HepG2 (cell line): ENCODE measurements around the gene HLA-G. TPM values are rescaled to one million over a fixed set of nuclear protein-coding genes. Genes with fewer than 3 reads are reported as not detected.
A peak's percentile ranks its signal among the peaks of the same experiment; 100 is the strongest.

Source experiments
- ATF1 ChIP-seq: IDR thresholded peaks from 2 replicates; pipeline ENCODE4 v1.6.1; 2016; ENCODE audit warnings: mild to moderate bottlenecking, control low read depth
- BCL6 ChIP-seq: IDR thresholded peaks from 2 replicates; pipeline ENCODE4 v1.6.1; 2016; ENCODE audit warnings: missing genetic modification reagents, missing compliant biosample characterization
- FOSL2 ChIP-seq: sonication (generic); formaldehyde crosslinking; IDR thresholded peaks from 2 replicates; pipeline ENCODE4 v1.4.0; 2020; ENCODE audit warnings: missing genetic modification reagents
- GTF2F1 ChIP-seq: fragments of 150-350 bp; IDR thresholded peaks from 2 replicates; pipeline ENCODE4 v1.6.1; 2014; ENCODE audit warnings: low read length
- HNF4G ChIP-seq, 2 experiments: sonication (generic) in 1 of 2; formaldehyde crosslinking in 1 of 2; IDR thresholded peaks; 2 replicates each; pipeline versions ENCODE4 v1.4.0 to v1.6.1; 2011 to 2020; ENCODE audit warnings: borderline replicate concordance in 2 of 2, low read depth in 2 of 2, mild to moderate bottlenecking in 2 of 2, low read length in 1 of 2, missing genetic modification reagents in 1 of 2, moderate library complexity in 1 of 2
- JUNB ChIP-seq: sonication (generic); formaldehyde crosslinking; IDR thresholded peaks from 2 replicates; pipeline ENCODE4 v1.8.0; 2022; ENCODE audit warnings: missing genetic modification reagents, mild to moderate bottlenecking, borderline replicate concordance
- LCORL ChIP-seq, 2 experiments: fragments of 450-650 bp in 1 of 2; sonication (generic) in 1 of 2; formaldehyde crosslinking in 1 of 2; IDR thresholded peaks; 2 replicates each; pipeline versions ENCODE4 v1.5.0 to v1.6.1; 2017 to 2020; ENCODE audit warnings: antibody characterized with exemption in 1 of 2, missing genetic modification reagents in 1 of 2
- PHF21A ChIP-seq: sonication (generic); formaldehyde crosslinking; IDR thresholded peaks from 2 replicates; pipeline ENCODE4 v1.5.0; 2020; ENCODE audit warnings: mild to moderate bottlenecking, missing genetic modification reagents
- PHF5A ChIP-seq: IDR thresholded peaks from one replicate; pipeline ENCODE4 v1.6.1; 2018; ENCODE audit warnings: low read depth, missing genetic modification reagents; ENCODE audit not compliant: unreplicated experiment
- PITX1 ChIP-seq: sonication (generic); formaldehyde crosslinking; IDR thresholded peaks from 2 replicates; pipeline ENCODE4 v1.5.1; 2020; ENCODE audit warnings: mild to moderate bottlenecking, missing genetic modification reagents
- POLR2AphosphoS2 ChIP-seq: IDR thresholded peaks from 2 replicates; pipeline ENCODE4 v1.6.1; 2011; ENCODE audit warnings: low read depth, low read length, improper control_type of control experiment
- SPEN ChIP-seq: sonication (generic); formaldehyde crosslinking; IDR thresholded peaks from 2 replicates; pipeline ENCODE4 v1.5.1; 2020; ENCODE audit warnings: low read depth, mild to moderate bottlenecking, missing genetic modification reagents
- ZMYM3 ChIP-seq: sonication (generic); formaldehyde crosslinking; IDR thresholded peaks from 2 replicates; pipeline ENCODE4 v1.5.1; 2020; ENCODE audit warnings: mild to moderate bottlenecking, missing genetic modification reagents
- ZNF20 ChIP-seq: sonication (generic); formaldehyde crosslinking; IDR thresholded peaks from 2 replicates; pipeline ENCODE4 v1.4.0; 2020; ENCODE audit warnings: mild to moderate bottlenecking, moderate library complexity, missing genetic modification reagents
- ZNF383 ChIP-seq: sonication (generic); formaldehyde crosslinking; IDR thresholded peaks from 2 replicates; pipeline ENCODE4 v1.4.0; 2020; ENCODE audit warnings: missing genetic modification reagents, mild to moderate bottlenecking, borderline replicate concordance
- ZNF567 ChIP-seq: sonication (generic); formaldehyde crosslinking; IDR thresholded peaks from 2 replicates; pipeline ENCODE4 v1.8.1; 2023; ENCODE audit warnings: mild to moderate bottlenecking, missing genetic modification reagents, borderline replicate concordance
- ZNF570 ChIP-seq: sonication (generic); formaldehyde crosslinking; IDR thresholded peaks from 2 replicates; pipeline ENCODE4 v1.4.0; 2020; ENCODE audit warnings: mild to moderate bottlenecking, missing genetic modification reagents, borderline replicate concordance
- ZNF703 ChIP-seq: sonication (generic); formaldehyde crosslinking; IDR thresholded peaks from 2 replicates; pipeline ENCODE4 v1.5.1; 2020; ENCODE audit warnings: missing genetic modification reagents, mild to moderate bottlenecking, moderate library complexity, borderline replicate concordance
- polyA plus RNA-seq, 8 experiments: library from polyadenylated mRNA; depleted of rRNA in 3 of 8; stranded (reverse) in 7 of 8; unstranded in 1 of 8; fragments of >200 nt; fragmentation: Illumina TruSeq in 4 of 8; extraction: Trizol in 4 of 8; gene quantifications; 2 replicates each; pipeline versions ENCODE4 v1.2.1 to v1.2.3, GENCODE V29; 2011 to 2016; ENCODE audit warnings: low read depth in 4 of 8, missing spikeins in 1 of 8, mixed read lengths in 1 of 8; ENCODE audit not compliant: insufficient read depth in 1 of 8
- total RNA-seq, 5 experiments: library from RNA; depleted of rRNA; stranded (reverse); fragments of >200 nt; fragmentation: Illumina TruSeq; extraction: Trizol; gene quantifications; 2 replicates each; pipeline ENCODE4 v1.2.3, GENCODE V29; 2016; ENCODE audit warnings: low read depth in 1 of 5
- TF ChIP-seq, protein P1 (sequence below): IDR thresholded peaks from 2 replicates; pipeline ENCODE4 v1.6.1; 2016
- TF ChIP-seq, protein P2 (sequence below): sonication (generic); formaldehyde crosslinking; IDR thresholded peaks from 2 replicates; pipeline ENCODE4 v1.5.0; 2020; ENCODE audit warnings: missing genetic modification reagents

Gene HLA-G
- total and polyA plus RNA-seq, 2 of the 13 experiments (the other 11 are each of a cell fraction or from before 2014, with no cell fraction given) = 0.29 to 0.30 TPM

DNA sequence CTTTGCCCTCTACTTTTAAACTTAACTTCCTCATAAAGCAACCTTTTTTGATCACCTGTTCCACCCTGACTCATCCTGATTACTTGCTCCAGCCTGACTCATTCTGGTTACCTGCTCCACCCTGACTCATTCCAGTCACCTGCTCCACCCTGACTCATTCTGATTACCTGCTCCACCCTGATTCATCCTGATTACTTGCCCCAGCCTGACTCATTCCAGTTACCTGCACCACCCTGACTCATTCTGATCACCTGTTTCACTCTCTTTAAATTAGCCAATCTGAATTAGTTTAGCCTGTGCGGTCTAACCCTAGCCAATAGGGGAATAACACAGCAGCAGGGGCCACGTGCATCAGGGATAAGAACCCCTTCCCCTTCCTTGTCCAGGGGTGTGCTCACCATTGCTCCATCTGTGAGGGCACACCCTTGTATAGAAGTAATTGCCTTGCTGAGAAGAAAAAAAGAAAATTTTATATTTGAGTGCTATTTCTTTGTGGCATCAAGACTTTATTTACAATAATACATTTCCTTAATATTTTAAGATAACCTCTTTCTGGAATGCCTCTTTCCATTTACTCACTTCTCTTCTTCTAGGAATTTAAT is 17.9 kb downstream of the HLA-G start (continued):
- TF ChIP-seq ZMYM3 (CRISPR knock-in tag) (no peak), ZNF383 (no peak), ZNF20 (CRISPR knock-in tag) (no peak), BCL6 (CRISPR knock-in tag) (no peak), HNF4G (IDR thresholded peaks at IDR 0.05; ENCODE audit: borderline replicate concordance, low read depth, low read length) (no peak), HNF4G (CRISPR knock-in tag; IDR thresholded peaks at IDR 0.05; ENCODE audit: borderline replicate concordance, low read depth) (no peak), PHF5A (CRISPR knock-in tag) (no peak), POLR2AphosphoS2 (no peak), FOSL2 (CRISPR knock-in tag) (peak; percentile 91; the same call in 1 of the 2 replicates), JUNB (0 out of 2 replicates have a peak, but pooled peaks have one; percentile 45), ZNF703 (CRISPR knock-in tag) (no peak), LCORL (IDR thresholded peaks at IDR 0.05) (no peak), LCORL (CRISPR knock-in tag; IDR thresholded peaks at IDR 0.05) (no peak), PHF21A (CRISPR knock-in tag) (no peak), GTF2F1 (no peak), ATF1 (CRISPR knock-in tag) (no peak), ZNF570 (no peak), SPEN (no peak), ZNF567 (CRISPR knock-in tag) (no peak), PITX1 (CRISPR knock-in tag) (no peak)
- TF ChIP-seq, protein P1, sequence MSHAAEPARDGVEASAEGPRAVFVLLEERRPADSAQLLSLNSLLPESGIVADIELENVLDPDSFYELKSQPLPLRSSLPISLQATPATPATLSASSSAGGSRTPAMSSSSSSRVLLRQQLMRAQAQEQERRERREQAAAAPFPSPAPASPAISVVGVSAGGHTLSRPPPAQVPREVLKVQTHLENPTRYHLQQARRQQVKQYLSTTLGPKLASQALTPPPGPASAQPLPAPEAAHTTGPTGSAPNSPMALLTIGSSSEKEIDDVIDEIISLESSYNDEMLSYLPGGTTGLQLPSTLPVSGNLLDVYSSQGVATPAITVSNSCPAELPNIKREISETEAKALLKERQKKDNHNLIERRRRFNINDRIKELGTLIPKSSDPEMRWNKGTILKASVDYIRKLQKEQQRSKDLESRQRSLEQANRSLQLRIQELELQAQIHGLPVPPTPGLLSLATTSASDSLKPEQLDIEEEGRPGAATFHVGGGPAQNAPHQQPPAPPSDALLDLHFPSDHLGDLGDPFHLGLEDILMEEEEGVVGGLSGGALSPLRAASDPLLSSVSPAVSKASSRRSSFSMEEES = peak; percentile 51
- TF ChIP-seq, protein P2, sequence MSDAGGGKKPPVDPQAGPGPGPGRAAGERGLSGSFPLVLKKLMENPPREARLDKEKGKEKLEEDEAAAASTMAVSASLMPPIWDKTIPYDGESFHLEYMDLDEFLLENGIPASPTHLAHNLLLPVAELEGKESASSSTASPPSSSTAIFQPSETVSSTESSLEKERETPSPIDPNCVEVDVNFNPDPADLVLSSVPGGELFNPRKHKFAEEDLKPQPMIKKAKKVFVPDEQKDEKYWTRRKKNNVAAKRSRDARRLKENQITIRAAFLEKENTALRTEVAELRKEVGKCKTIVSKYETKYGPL (CRISPR knock-in tag) = no peak
